ENCODE data around the gene OAT. TPM values are rescaled to one million over a fixed set of nuclear protein-coding genes. Genes with fewer than 3 reads are reported as not detected.

Gene OAT
- total and polyA plus RNA-seq, 10 of the 15 experiments (the other 5 are each of a cell fraction or from before 2014, with no cell fraction given) = 1.2 to 9.8 (median 1.6) TPM

DNA sequence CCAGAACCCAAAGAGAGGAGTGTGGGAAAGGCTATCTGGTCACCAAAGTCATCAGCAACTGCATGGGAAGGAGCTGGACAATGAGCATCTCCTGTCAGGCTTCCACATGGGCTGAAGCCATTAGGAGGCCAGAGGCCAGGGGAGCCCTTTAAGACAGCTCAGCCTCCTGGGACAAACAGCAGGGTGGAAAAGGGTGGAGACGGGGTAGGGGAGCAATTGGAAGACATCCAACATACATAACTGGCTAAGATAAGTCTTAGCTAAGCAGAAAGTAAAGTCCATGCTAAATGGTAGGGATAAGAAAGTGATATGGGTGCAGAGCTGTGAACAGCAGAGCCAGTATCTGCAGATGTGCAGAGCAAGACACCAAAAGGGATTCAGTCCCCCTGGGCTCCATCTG, 1.5 kb upstream of the OAT start:
- 0 out of 4 replicates have a peak, but pooled peaks cover 0 to 6% of the 10 kb centered on the region in 2 experiments for H3K27me3 ChIP-seq (replicated peaks in 1 of 2; ENCODE audit: control insufficient read depth in 2 of 2, insufficient read depth in 2 of 2, low read length in 1 of 2)
- no peak overlapping the region for H3K4me2 ChIP-seq (ENCODE audit: control insufficient read depth, insufficient read depth)
- no peaks in the 10 kb centered on the region for H3K4me1 ChIP-seq (ENCODE audit: control insufficient read depth, insufficient read depth, low read length)
- H3K9ac ChIP-seq (ENCODE audit: control insufficient read depth, insufficient read depth, low read length) = no peak overlapping the region
- 0% methylated on average over 1 of the region's 1 CpG for WGBS (ENCODE audit: insufficient coverage, insufficient replicate concordance, low lambda C conversion rate, missing lambda C conversion rate)
- intact Hi-C loops (cut with micrococcal nuclease; ENCODE audit: unreplicated experiment) (no loop called here), in situ Hi-C loops (cut with MboI) (no loop called here)
- H2AFZ ChIP-seq (ENCODE audit: control insufficient read depth, low read depth, low read length) = no peak overlapping the region
- ChIA-PET POLR2A (no interaction called here), SMC1A (ENCODE audit: uncharacterized antibody, unreplicated experiment) (no interaction called here), CTCF (interaction anchor here (1.4 kb wide), 1 partner anchor 16 kb away, joined by 4 read pairs; no protein-coding TSS in a partner anchor), RAD21 (ENCODE audit: unreplicated experiment) (no interaction called here)
- no peak overlapping the region for H3K27ac ChIP-seq (ENCODE audit: control insufficient read depth, insufficient read depth)
- ATAC-seq (no peak), FAIRE-seq (no peak), DNase-seq (ENCODE audit: low read depth, low spot score) (no peak)
- H3K79me2 ChIP-seq (ENCODE audit: control insufficient read depth, insufficient read depth, low read length) = no peaks in the 10 kb centered on the region
- H3K9me3 ChIP-seq (replicated peaks; ENCODE audit: control insufficient read depth, insufficient read depth, low read length) = no peaks in the 10 kb centered on the region; the same call in 2 of the 3 replicates
- BruUV-seq (replicated peaks) = no TSS peak
- TF ChIP-seq, protein P1, sequence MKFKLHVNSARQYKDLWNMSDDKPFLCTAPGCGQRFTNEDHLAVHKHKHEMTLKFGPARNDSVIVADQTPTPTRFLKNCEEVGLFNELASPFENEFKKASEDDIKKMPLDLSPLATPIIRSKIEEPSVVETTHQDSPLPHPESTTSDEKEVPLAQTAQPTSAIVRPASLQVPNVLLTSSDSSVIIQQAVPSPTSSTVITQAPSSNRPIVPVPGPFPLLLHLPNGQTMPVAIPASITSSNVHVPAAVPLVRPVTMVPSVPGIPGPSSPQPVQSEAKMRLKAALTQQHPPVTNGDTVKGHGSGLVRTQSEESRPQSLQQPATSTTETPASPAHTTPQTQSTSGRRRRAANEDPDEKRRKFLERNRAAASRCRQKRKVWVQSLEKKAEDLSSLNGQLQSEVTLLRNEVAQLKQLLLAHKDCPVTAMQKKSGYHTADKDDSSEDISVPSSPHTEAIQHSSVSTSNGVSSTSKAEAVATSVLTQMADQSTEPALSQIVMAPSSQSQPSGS (IDR thresholded peaks at IDR 0.05; ENCODE audit: low read length) = no peak
- TF ChIP-seq, protein P2, sequence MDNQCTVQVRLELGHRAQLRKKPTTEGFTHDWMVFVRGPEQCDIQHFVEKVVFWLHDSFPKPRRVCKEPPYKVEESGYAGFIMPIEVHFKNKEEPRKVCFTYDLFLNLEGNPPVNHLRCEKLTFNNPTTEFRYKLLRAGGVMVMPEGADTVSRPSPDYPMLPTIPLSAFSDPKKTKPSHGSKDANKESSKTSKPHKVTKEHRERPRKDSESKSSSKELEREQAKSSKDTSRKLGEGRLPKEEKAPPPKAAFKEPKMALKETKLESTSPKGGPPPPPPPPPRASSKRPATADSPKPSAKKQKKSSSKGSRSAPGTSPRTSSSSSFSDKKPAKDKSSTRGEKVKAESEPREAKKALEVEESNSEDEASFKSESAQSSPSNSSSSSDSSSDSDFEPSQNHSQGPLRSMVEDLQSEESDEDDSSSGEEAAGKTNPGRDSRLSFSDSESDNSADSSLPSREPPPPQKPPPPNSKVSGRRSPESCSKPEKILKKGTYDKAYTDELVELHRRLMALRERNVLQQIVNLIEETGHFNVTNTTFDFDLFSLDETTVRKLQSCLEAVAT (IDR thresholded peaks at IDR 0.05) = no peak
- TF ChIP-seq GABPA (IDR thresholded peaks at IDR 0.05; ENCODE audit: low read depth) (no peak), RAD21 (IDR thresholded peaks at IDR 0.05; ENCODE audit: insufficient read depth, low read depth, low read length) (no peak), SMC3 (IDR thresholded peaks at IDR 0.05; ENCODE audit: borderline replicate concordance, low read length) (no peak), SIN3A (IDR thresholded peaks at IDR 0.05; ENCODE audit: low read depth, low read length) (no peak)
- H4K20me1 ChIP-seq (ENCODE audit: control insufficient read depth, insufficient read depth) = no peaks in the 10 kb centered on the region
- no peak overlapping the region for H3K4me3 ChIP-seq
- H3K36me3 ChIP-seq (ENCODE audit: control insufficient read depth in 2 of 2, insufficient read depth in 2 of 2, low read length in 1 of 2) = no peaks in the 10 kb centered on the region

Data from GM12878 (cell line).